HG03095 (cell line): ENCODE data around the gene IQCF2.
"Not testable (repeated sequence)": the region's sequence is repeated elsewhere in the genome, so short reads cannot be mapped to it uniquely, and the experiment has no call there.

Experiments
- ATAC-seq: cut with Tn5 transposase; IDR thresholded peaks from one replicate; pipeline ENCODE4 v1.9.1; 2021; ENCODE audit warnings: moderate library complexity; ENCODE audit not compliant: unreplicated experiment

The IQCF2 gene

DNA sequence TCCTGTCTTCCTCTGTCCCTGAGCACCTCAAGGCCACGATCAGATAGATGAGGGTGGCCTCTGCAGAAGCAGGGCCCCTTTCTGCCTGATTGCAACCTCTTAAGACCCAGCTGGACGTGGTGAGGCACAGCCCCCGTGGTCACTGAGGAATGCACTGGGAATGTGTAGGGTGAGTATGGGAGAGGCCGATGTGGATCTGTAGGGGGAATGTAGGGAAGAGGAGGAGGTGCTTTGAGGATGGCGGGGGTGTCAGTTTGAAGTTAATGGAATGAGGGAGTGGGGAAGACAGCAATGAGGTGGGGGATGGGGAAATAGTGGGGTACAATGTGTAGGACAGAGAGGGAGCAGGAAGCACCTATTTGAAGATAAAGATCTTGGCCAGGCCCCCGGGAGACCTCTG lies 14.8 kb downstream of the IQCF2 start:
- ATAC-seq: no peak

DNA sequence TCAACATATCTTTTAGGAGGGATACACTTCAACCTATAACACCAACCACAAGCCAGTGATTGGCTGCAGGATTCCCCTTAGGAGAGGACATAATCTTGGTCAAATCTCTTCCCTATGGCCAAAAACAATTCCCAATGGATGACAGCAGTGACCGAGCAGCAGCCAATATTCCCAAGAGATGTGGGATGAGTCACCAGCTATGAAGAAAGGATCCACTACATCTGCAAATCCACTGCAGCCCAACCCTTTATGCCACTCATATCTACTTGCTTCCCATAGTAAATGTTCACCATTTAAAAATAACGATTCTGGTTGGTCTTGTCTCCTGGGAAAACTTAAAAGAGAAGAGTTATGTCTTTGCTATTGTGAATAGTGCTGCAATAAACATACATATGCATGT lies 18.5 kb downstream of the IQCF2 start:
- ATAC-seq: no peak

DNA sequence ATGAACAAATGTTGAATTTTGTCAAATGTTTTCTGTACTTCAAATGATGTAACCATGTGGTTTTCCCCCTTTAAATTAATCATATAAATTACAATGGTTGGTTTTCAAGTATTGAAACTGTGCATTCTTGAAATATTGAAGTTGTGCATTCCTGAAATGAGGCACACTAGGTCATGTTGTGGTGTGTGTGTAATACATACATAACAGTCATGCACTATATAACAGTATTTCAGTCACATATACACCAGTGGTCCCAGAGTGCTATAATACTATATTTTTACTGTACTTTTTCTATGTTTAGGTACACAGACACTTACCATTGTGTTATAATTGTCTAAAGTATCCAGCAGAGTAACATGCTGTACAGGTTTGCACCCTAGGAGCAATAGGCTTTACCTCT lies 25.0 kb downstream of the IQCF2 start:
- no peak for ATAC-seq

DNA sequence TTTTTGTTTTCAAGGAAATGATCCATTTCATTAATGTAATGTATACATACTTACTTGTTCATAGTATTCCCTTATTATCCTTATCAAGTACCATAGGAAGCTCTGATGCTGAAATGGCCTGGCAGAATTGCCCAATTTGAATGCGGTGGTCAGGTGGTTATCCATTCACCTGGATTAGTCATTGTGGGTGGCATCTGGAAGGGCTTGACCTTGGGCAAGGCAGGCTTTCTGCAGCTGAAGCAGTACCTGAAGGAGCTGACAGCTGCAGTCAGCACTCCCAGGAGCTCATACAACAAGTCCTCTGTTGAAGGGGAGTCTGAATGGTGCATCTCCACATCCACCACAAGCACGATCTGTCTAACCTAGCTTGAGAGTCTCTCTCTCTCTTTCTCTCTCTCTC lies 26.2 kb downstream of the IQCF2 start:
- no peak for ATAC-seq

DNA sequence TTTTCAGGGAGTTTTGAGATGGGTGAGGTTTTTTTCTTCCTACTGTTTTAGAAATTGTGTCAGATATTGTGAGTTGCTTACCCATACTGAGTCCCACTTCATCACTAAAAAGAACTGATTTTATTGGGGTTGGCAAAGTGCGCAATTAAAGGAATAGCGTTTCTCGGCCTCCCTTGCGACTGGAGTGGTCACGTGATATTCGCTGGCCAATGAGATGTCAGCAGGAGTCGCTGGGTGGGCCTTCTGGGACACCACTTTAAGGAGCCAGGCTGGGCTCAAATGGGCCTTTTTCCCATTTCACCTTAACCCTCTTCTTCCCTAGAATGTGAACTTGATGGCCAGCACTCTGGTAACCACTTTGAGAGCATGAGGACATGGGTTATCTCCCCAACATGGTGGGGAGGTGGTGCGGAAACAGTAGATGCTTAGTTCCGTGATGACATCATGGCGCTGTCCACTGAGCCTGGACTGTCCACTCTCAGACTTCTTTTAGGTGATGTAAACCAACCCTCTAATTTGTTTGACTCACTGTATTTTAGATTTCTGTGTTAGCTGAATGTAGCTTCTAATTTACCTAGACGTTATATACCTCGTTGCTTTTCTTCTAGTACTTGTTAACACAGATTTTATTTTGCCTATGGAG lies 27.2 kb downstream of the IQCF2 start:
- no peak for ATAC-seq

DNA sequence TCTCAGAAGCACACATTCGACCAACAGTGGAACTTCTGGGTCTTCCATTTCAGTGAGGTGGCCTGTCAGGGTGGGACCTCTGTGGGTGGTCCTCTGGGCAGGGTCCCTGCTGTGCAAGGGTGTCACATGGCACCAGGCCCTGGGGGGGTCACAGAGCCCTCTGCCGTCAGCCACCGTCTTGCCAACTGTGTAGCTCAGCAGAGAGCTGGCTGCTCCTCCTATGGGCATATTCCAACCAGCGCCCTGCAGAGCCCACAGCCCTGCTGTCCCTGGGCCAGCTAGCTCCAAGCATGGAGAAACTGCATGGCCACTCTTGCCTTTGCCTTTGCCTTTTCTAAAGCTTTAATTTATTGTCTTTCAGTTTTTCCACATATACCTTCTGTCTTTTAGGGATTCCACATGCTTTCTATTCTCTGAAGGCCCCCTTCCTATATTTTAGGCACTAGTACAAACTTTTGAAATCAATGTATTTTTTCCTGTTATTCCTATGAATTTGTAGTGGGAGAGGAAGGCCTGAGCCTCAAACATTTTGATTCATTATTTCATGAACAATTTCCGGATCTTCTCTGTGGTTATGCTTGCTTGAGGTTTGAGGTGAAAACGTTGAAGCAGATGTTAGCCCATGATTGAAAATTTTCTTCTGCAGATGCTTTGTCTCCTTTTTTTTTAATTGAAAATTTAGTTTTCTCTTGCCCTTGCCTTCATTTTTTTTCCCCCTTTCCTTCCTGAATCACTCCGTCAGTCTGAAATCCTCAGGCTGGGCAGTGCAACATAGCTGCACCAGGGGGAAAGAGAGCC lies 30.0 kb downstream of the IQCF2 start:
- ATAC-seq: no peak

DNA sequence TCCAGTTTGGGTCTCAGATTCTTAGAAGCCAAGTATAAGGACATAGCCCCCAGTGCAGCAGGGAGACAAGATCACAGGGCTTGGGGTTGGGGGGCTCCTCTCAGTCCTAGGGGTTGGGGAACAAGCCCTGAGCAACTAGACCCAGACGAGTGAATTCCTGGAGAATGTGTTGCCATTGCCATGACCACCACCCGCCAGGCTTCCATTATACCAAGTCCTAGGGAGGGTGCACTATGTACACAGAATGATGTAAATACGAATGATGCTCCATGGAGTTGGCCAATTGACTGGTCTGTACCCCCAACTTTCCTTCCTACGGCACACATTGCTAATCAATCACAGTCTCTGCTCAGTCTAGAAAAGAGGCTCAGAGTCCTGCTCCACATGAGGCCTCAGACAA lies 33.0 kb downstream of the IQCF2 start:
- ATAC-seq: no peak

DNA sequence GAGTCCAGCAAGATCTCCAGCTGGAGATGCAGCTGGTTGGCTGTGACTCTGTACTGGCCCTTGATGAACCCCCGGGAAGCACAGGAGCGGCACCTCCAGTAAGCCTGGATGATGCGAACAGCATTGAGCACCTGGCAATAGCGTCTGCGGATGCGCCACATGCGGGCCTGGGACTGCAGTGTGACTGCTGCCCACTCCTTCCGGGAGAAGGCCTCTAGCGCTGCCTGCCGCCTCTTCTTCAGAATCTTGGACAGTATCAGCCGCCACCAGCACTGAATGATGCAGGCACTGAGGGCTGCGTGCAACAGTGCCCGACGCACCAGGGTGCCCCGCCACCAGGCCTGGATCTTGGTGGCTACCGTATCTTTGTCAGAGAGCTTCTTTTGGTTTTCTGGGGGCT lies 33.5 kb downstream of the IQCF2 start:
- no peak for ATAC-seq

DNA sequence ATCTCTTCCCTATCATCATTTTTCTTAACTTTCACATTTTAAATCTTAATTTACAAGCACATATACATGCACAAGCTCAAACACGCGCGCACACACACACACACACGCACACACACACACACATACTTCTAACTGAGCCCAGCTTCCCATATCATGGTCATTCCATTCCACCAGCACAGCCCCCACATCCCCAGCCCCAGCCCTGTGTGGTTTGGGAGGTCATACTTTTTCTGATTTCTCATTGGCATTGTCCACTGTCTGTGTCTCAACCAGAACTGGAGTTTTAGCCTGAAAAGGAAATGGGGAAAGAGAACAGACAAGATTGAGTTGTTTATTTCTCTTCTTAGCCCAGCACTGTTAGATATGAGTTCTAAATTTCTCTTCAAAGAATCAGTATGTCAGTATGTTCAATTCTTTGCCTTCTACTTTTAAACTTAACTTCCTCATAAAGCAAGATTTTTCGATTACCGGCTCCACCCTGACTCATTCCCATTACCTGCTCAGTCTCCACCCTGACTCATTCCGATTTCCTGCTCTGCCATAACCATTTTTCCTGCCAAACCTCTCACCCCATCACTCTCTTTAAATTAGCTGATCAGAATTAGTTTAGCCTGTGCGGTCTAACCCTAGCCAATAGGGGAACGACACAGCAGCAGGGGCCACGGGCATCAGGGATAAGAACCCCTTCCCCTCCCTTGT lies 35.3 kb downstream of the IQCF2 start:
- no peak for ATAC-seq

DNA sequence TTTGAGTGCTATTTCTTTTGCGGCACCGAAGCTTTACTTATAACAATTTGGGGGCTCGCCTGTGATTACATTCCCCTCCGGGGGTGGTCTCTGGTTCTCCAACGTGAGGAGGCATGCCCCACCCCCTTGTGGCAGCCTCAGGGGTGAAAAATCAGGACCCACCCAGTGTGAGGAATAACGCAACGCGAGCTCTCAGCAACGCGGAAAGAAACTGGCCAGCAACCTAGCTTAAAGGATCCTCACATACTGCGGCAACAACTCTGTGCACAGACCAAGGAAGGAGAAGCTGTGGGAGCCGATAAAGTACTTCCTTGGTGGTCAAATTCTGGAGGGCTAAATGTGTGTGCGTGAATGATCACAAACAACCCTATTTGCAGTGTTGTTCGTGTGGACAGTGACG lies 36.0 kb downstream of the IQCF2 start:
- no peak for ATAC-seq

DNA sequence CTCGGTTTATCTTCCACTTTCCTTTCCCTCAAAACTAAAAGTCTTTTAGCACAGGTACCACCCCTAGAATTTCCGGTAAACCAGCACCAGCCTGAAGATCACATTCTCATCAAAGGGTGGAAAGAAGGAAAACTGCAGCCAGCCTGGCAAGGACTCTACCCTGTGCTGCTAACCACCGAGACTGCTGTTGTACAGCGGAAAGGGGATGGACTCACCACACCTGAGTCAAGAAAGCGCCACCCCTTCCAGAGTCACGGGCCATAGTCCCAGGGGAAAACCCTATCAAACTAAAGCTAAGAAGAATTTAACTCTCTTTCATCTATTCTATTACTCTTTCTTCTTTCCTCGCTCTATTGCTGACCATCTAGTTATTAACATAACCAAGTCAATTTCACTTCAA lies 38.6 kb downstream of the IQCF2 start:
- ATAC-seq: not testable (repeated sequence)

DNA sequence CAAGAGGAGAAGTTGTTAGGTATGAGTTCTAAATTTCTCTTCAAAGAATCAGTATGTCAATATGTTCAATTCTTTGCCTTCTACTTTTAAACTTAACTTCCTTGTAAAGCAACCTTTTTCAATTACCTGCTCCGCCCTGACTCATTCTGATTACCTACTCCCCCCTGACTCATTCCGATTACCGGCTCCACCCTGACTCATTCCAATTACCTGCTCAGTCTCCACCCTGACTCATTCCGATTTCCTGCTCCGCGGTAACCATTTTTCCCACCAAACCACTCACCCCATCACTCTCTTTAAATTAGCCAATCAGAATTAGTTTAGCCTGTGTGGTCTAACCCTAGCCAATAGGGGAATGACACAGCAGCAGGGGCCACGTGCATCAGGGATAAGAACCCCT lies 40.9 kb downstream of the IQCF2 start:
- ATAC-seq: not testable (repeated sequence)

DNA sequence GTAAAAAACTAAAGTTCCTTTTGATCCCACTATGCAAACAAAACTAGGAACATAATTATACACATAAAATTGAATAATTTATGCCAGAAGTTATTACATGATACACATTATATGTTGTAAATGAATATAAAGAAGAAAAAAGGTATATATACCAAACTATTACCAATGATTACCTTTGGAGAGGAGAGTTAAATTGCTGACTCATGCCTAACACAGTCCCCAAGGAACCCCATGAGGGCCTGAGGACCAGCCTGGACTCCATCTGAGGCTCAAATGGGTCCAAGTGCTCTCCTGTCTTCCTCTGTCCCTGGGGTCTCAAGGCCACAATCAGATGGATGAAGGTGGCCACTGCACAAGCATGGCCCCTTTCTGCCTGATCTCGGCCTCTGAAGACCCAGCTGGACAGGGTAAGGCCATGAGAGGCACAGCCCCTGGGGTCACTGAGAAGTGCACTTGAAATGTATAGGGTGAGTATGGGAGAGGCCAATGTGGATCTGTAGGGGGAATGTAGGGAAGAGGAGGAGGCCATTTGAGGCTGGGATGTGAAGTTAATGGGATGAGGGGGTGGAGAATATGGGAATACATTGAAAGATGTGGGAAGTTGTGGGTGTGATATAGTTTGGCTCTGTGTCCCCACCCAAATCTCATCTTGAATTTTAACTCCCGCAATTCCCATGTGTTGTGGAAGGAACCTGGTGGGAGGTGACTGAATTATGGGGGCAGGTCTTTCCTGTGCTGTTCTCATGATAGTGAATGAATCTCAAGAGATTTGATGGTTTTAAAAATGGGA lies 42.8 kb downstream of the IQCF2 start:
- ATAC-seq: no peak

DNA sequence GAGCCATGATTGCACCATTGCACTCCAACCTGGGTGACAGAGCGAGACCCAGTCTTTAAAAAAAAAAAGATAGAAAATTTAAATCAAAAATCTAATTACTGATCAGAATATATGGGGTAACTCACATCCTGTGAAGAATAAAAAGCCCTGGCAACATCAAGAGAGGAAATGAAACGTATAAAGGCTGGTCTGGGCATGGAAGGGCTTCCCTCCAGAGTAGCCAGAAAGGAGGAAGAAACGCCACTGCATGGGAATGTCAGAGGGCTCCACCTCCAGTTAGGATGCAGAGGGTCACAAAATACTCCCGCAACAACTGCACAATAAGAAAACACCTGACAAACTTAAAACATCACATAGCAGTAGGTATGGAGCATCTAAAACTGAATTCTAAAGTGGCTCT lies 46.6 kb downstream of the IQCF2 start:
- ATAC-seq: no peak
